ENCODE results near the gene MCEMP1.

MCEMP1 gene, protein sequence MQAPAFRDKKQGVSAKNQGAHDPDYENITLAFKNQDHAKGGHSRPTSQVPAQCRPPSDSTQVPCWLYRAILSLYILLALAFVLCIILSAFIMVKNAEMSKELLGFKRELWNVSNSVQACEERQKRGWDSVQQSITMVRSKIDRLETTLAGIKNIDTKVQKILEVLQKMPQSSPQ

GRCh38 chr19:7676854-7677253 lies at the start of gene MCEMP1:
TSS of gene MCEMP1 (plus strand) at chr19:7677090. CDS start at chr19:7677121, 31 bp downstream.
- Histone ChIP-seq H2AFZ (no peak within 1 kb of the TSS), H3K4me3 (ENCODE audit: low read depth, low read length) (no peak within 1 kb of the TSS), H3K27me3 (ENCODE audit: control insufficient read depth, insufficient read depth, low read length) (peaks cover 3% of the 10 kb centered on the region), H3K36me3 (ENCODE audit: control insufficient read depth, insufficient read depth, low read length) (no peaks in the 10 kb centered on the region), H3K27ac (no peak within 1 kb of the TSS), H3K9me3 (ENCODE audit: control insufficient read depth, low read length) (no peaks in the 10 kb centered on the region), H3K4me2 (ENCODE audit: low read length) (no peak within 1 kb of the TSS), H3K9ac (no peak within 1 kb of the TSS), H3K4me1 (peaks cover 3% of the 10 kb centered on the region), H3K79me2 (no peaks in the 10 kb centered on the region)
- TF ChIP-seq, protein P1, sequence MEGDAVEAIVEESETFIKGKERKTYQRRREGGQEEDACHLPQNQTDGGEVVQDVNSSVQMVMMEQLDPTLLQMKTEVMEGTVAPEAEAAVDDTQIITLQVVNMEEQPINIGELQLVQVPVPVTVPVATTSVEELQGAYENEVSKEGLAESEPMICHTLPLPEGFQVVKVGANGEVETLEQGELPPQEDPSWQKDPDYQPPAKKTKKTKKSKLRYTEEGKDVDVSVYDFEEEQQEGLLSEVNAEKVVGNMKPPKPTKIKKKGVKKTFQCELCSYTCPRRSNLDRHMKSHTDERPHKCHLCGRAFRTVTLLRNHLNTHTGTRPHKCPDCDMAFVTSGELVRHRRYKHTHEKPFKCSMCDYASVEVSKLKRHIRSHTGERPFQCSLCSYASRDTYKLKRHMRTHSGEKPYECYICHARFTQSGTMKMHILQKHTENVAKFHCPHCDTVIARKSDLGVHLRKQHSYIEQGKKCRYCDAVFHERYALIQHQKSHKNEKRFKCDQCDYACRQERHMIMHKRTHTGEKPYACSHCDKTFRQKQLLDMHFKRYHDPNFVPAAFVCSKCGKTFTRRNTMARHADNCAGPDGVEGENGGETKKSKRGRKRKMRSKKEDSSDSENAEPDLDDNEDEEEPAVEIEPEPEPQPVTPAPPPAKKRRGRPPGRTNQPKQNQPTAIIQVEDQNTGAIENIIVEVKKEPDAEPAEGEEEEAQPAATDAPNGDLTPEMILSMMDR (IDR thresholded peaks at IDR 0.05): no peak

DNA sequence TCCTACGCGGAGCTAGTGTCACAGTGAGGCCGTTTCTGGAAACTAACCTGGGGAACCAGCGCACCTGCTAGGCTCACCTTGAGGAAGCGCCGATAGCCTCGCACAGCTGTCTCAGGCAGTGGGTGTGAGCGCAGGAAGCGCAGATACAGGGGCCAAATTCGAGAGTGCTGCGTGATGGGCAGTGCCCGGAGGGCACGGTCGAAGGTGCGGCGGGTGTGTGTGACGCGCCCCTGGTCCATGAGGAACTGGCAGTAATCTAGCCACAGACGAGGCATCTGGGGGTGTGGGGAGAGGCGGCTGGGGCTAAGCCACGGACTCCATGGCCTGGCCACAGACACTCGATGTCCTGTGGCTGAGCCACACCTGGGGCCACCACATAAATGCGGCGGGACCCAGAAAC lies 49.7 kb upstream of the MCEMP1 start:
- no peak overlapping the region for H3K9ac ChIP-seq
- H2AFZ ChIP-seq: no peak overlapping the region
- H3K27me3 ChIP-seq (ENCODE audit: control insufficient read depth, insufficient read depth, low read length): no peaks in the 10 kb centered on the region
- H3K9me3 ChIP-seq (ENCODE audit: control insufficient read depth, low read length): no peaks in the 10 kb centered on the region
- H3K4me2 ChIP-seq (ENCODE audit: low read length): no peak overlapping the region
- H3K79me2 ChIP-seq: peaks cover 55% of the 10 kb centered on the region
- TF ChIP-seq, protein P1 (IDR thresholded peaks at IDR 0.05): no peak
- H3K4me1 ChIP-seq: no peaks in the 10 kb centered on the region
- H3K27ac ChIP-seq: no peak overlapping the region
- H3K4me3 ChIP-seq (ENCODE audit: low read depth, low read length): no peak overlapping the region
- H3K36me3 ChIP-seq (ENCODE audit: control insufficient read depth, insufficient read depth, low read length): no peaks in the 10 kb centered on the region

DNA sequence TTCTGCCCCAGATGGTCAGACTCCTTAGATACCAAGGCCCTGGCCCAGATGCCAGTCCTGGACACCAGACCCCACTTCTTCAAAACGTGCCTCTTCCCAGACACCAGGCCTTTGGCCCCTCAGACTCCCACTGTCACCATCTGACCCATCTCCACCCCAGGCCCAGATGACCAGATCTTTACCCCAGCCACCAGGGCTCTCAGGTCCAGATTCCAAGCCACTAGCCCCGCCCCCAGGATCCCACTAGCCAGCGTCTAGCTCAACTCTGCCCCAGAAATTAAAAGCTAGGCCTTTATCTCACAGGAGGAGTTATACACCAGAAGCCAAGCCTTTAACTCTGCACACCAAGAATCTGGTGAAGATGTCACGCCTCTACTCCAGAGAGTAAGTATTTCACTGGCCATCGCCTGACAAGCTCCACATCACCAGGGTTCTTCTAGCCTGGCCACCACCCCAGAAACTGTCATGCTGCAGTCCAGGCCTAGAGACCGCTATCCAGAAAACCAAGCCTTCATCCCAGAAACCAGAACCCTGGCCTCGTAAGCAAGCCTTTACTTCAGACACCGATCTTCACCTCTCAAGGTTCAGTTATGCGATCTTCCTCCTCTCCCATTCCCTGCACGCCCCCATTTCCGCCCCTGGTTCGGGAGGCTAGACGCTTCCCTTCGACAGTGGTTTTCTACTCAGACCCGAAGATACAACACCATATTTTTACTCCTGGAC lies 48.1 kb upstream of the MCEMP1 start:
- H3K79me2 ChIP-seq: peaks cover 49% of the 10 kb centered on the region
- TF ChIP-seq, protein P1 (IDR thresholded peaks at IDR 0.05): no peak
- peak overlapping the region; percentile 78 for H2AFZ ChIP-seq
- peak overlapping the region; percentile 68 for H3K27ac ChIP-seq
- H3K36me3 ChIP-seq (ENCODE audit: control insufficient read depth, insufficient read depth, low read length): no peaks in the 10 kb centered on the region
- H3K4me3 ChIP-seq (ENCODE audit: low read depth, low read length): peak overlapping the region; percentile 91
- H3K4me1 ChIP-seq: no peaks in the 10 kb centered on the region
- peak overlapping the region; percentile 90 for H3K4me2 ChIP-seq (ENCODE audit: low read length)
- H3K9ac ChIP-seq: peak overlapping the region; percentile 90
- H3K9me3 ChIP-seq (ENCODE audit: control insufficient read depth, low read length): no peaks in the 10 kb centered on the region
- no peaks in the 10 kb centered on the region for H3K27me3 ChIP-seq (ENCODE audit: control insufficient read depth, insufficient read depth, low read length)

DNA sequence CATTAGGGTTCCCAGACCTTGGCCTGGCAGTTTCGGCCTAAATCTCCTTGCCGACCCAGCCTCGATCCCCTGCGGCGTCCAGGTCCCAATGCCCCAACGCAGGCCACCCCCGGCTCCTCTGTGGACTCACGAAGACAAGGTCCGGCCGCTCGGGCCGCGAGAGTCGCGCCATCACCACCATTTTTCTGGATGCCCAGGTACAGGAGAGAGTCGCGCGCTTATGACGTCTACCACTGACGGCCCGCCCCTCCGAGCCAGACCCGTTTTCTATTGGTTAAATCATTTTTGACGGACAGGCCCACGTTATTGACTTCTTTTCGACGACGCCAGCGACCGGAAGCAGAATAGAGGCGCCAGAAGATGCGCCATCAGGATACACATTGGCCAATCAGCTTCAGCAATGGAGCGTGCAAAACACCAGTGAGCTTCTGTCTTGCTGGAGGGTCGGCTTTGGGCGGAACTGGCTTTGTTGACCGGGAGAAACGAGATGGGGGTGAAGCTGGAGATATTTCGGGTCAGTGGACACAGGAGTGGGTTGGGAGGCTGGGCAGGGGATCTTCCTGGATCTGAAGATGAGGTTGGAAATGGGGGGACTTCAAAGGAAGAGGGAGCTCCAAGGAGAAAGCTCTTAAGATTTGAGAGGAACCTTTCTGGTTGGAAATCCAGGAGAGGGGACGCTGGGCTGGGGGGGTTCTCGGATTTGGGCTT lies 47.4 kb upstream of the MCEMP1 start, which contains the start of the genes PET100 and XAB2:
Gene PET100 (plus strand): TSS at position 447 of the 708 bp plus-strand sequence. CDS start 41 bp downstream, at position 488.
Gene XAB2 (minus strand): TSS at position 199 of the 708 bp plus-strand sequence. CDS start 18 bp downstream, at position 181.
- H3K79me2 ChIP-seq: peaks cover 49% of the 10 kb centered on the region
- H3K4me1 ChIP-seq: no peaks in the 10 kb centered on the region
- TF ChIP-seq, protein P1 (IDR thresholded peaks at IDR 0.05): no peak
- peak within 1 kb of the TSS; percentile 90 for H3K9ac ChIP-seq
- H3K4me2 ChIP-seq (ENCODE audit: low read length): peak within 1 kb of the TSS; percentile 98
- peak within 1 kb of the TSS; percentile 78 for H2AFZ ChIP-seq
- no peaks in the 10 kb centered on the region for H3K9me3 ChIP-seq (ENCODE audit: control insufficient read depth, low read length)
- no peaks in the 10 kb centered on the region for H3K27me3 ChIP-seq (ENCODE audit: control insufficient read depth, insufficient read depth, low read length)
- no peaks in the 10 kb centered on the region for H3K36me3 ChIP-seq (ENCODE audit: control insufficient read depth, insufficient read depth, low read length)
- H3K27ac ChIP-seq: peak within 1 kb of the TSS; percentile 68
- H3K4me3 ChIP-seq (ENCODE audit: low read depth, low read length): peak within 1 kb of the TSS; percentile 91

Measured in parathyroid adenoma (tissue), 2 donors.